Natural killer cell (primary cell): Measurements from ENCODE around the gene FBXW5. TPM values are rescaled to one million over a fixed set of nuclear protein-coding genes. Genes with fewer than 3 reads are reported as not detected.

Experiments
- ATAC-seq, 3 donors: fragments of 150-1000 bp in 2 of 3; fragments of 200-7000 bp in 1 of 3; cut with Tn5 transposase; 1 replicate in 1 of 3; 2 replicates in 2 of 3; pipeline ENCODE4 v1.10.0; 2021; ENCODE audit warnings: mild to moderate bottlenecking in 2 of 3, moderate library complexity in 2 of 3
- DNase-seq, 2 donors: peaks; one replicate each; pipeline versions ENCODE4 v3.0.0 to v3.0.0-alpha.2; 2013 to 2021; ENCODE audit warnings: mixed read lengths in 1 of 2
- H3K27ac ChIP-seq: one replicate; pipeline ENCODE4 v1.5.1; 2013; ENCODE audit warnings: mild to moderate bottlenecking, low read length
- H3K27me3 ChIP-seq: one replicate; pipeline ENCODE4 v1.6.1; 2013; ENCODE audit warnings: low read length; ENCODE audit not compliant: control insufficient read depth, insufficient read depth
- H3K36me3 ChIP-seq: one replicate; pipeline ENCODE4 v1.6.1; 2013; ENCODE audit warnings: low read length; ENCODE audit not compliant: control insufficient read depth, insufficient read depth
- H3K4me1 ChIP-seq: one replicate; pipeline ENCODE4 v1.6.1; 2013; ENCODE audit warnings: low read length; ENCODE audit not compliant: control insufficient read depth, insufficient read depth
- H3K4me3 ChIP-seq: one replicate; pipeline ENCODE4 v1.5.1; 2013; ENCODE audit warnings: low read length
- H3K9me3 ChIP-seq: one replicate; pipeline ENCODE4 v1.6.1; 2013; ENCODE audit warnings: low read length; ENCODE audit not compliant: control insufficient read depth, insufficient read depth
- H3K27ac Mint-ChIP-seq, 2 donors: one replicate each; pipeline ENCODE4 v1.8.0; 2022; ENCODE audit warnings: mild to moderate bottlenecking in 2 of 2, mixed read lengths in 2 of 2, moderate library complexity in 1 of 2
- H3K27me3 Mint-ChIP-seq, 2 donors: one replicate each; pipeline ENCODE4 v1.8.0; 2022; ENCODE audit warnings: low read depth in 2 of 2, mixed read lengths in 2 of 2
- H3K36me3 Mint-ChIP-seq: one replicate; pipeline ENCODE4 v1.8.0; 2022; ENCODE audit warnings: mixed read lengths
- H3K4me1 Mint-ChIP-seq, 2 donors: one replicate each; pipeline ENCODE4 v1.8.0; 2022; ENCODE audit warnings: mixed read lengths in 2 of 2
- H3K4me3 Mint-ChIP-seq: one replicate; pipeline ENCODE4 v1.8.0; 2022; ENCODE audit warnings: mild to moderate bottlenecking, moderate library complexity, mixed read lengths
- H3K9me3 Mint-ChIP-seq, 2 donors: one replicate each; pipeline ENCODE4 v1.8.0; 2022; ENCODE audit warnings: mixed read lengths in 2 of 2
- CTCF ChIP-seq: fragments of 200-600 bp; IDR thresholded peaks from one replicate; pipeline ENCODE4 v1.8.0; 2022; ENCODE audit warnings: antibody characterized with exemption
- WGBS: methylation state at CpG from one replicate; pipeline ENCODE4 v1.1.7; 2013; ENCODE audit warnings: missing lambda C conversion rate; ENCODE audit not compliant: insufficient coverage; 5-methylcytosine and 5-hydroxymethylcytosine counted together
- intact Hi-C: fragments of 100-400 bp; cut with micrococcal nuclease; formaldehyde crosslinking; loops from one replicate; pipeline ENCODE4 v1.14.2; 2022
- total RNA-seq, 4 donors: library from RNA; stranded (reverse); fragments of 120-200 nt in 1 of 4; gene quantifications; one replicate each; pipeline versions ENCODE4 v1.2.3 to v1.2.4, GENCODE V29; 2013 to 2022

FBXW5 gene
- total RNA-seq, 3 donors from 2014 or later (not counting 1 experiment from before 2014, with no cell fraction given) = 117 to 144 (median 136) TPM

GRCh38 chr9:136899196-136899595 is 45.3 kb downstream of the FBXW5 start:
- H3K4me1 Mint-ChIP-seq = peaks cover 10 to 34% of the 10 kb centered on the region in 2 donors
- no peak overlapping the region for H3K4me3 ChIP-seq
- no peaks in the 10 kb centered on the region for H3K9me3 ChIP-seq
- H3K27ac ChIP-seq = no peak overlapping the region
- no peak for TF ChIP-seq CTCF
- H3K36me3 Mint-ChIP-seq = peaks cover 7% of the 10 kb centered on the region
- H3K4me3 Mint-ChIP-seq = no peak overlapping the region
- H3K4me1 ChIP-seq = peaks cover 29% of the 10 kb centered on the region
- no peak for DNase-seq
- no peak overlapping the region for H3K27ac Mint-ChIP-seq
- H3K27me3 ChIP-seq = no peaks in the 10 kb centered on the region
- 89% methylated on average over 9 of the region's 9 CpGs for WGBS
- no peaks in the 10 kb centered on the region for H3K9me3 Mint-ChIP-seq
- H3K36me3 ChIP-seq = peaks cover 30% of the 10 kb centered on the region
- intact Hi-C loops = no loop called here
- no peak for ATAC-seq
- no peaks in the 10 kb centered on the region for H3K27me3 Mint-ChIP-seq

- ATAC-seq = no peak
- DNase-seq = no peak
- WGBS = 96% methylated on average over 19 of the region's 21 CpGs
- TF ChIP-seq CTCF = no peak
- Mint-ChIP-seq H3K9me3 (no peaks in the 10 kb centered on the region), H3K4me3 (no peak overlapping the region), H3K27me3 (no peaks in the 10 kb centered on the region), H3K27ac (peak overlapping the region in 1 of 2 donors; percentile 48), H3K36me3 (peaks cover 7% of the 10 kb centered on the region), H3K4me1 (peaks cover 10 to 36% of the 10 kb centered on the region in 2 donors)
- intact Hi-C loops = no loop called here
- Histone ChIP-seq H3K27ac (no peak overlapping the region), H3K4me3 (no peak overlapping the region), H3K9me3 (no peaks in the 10 kb centered on the region), H3K4me1 (peaks cover 24% of the 10 kb centered on the region), H3K36me3 (peaks cover 30% of the 10 kb centered on the region), H3K27me3 (no peaks in the 10 kb centered on the region)
Observed at GRCh38 chr9:136898483-136899100, 45.9 kb downstream of the FBXW5 start.

- Mint-ChIP-seq H3K27ac (no peak overlapping the region), H3K27me3 (no peaks in the 10 kb centered on the region), H3K36me3 (peaks cover 7% of the 10 kb centered on the region), H3K4me1 (peaks cover 10 to 29% of the 10 kb centered on the region in 2 donors), H3K4me3 (no peak overlapping the region), H3K9me3 (no peaks in the 10 kb centered on the region)
- intact Hi-C loops = no loop called here
- H3K9me3 ChIP-seq = no peaks in the 10 kb centered on the region
- DNase-seq (no peak), ATAC-seq (no peak)
- H3K36me3 ChIP-seq = peaks cover 26% of the 10 kb centered on the region
- H3K27me3 ChIP-seq = no peaks in the 10 kb centered on the region
- no peak overlapping the region for H3K4me3 ChIP-seq
- H3K4me1 ChIP-seq = no peaks in the 10 kb centered on the region
- TF ChIP-seq CTCF = no peak
- 91% methylated on average over 11 of the region's 11 CpGs for WGBS
- no peak overlapping the region for H3K27ac ChIP-seq
Observed at GRCh38 chr9:136896027-136896426, 48.5 kb downstream of the FBXW5 start.

GRCh38 chr9:136890661-136891060 is 53.9 kb downstream of the FBXW5 start:
- TF ChIP-seq CTCF = no peak
- peaks cover 12% of the 10 kb centered on the region for H3K36me3 ChIP-seq
- ATAC-seq (no peak), DNase-seq (no peak)
- H3K4me1 Mint-ChIP-seq = peaks cover 13 to 30% of the 10 kb centered on the region in 2 donors
- H3K27ac ChIP-seq = no peak overlapping the region
- H3K4me1 ChIP-seq = peaks cover 21% of the 10 kb centered on the region
- WGBS = 94% methylated on average over 13 of the region's 13 CpGs
- H3K27me3 ChIP-seq = no peaks in the 10 kb centered on the region
- H3K4me3 ChIP-seq = no peak overlapping the region
- no peaks in the 10 kb centered on the region for H3K27me3 Mint-ChIP-seq
- H3K4me3 Mint-ChIP-seq = no peak overlapping the region
- no peak overlapping the region for H3K27ac Mint-ChIP-seq
- H3K36me3 Mint-ChIP-seq = no peaks in the 10 kb centered on the region
- H3K9me3 Mint-ChIP-seq = no peaks in the 10 kb centered on the region
- intact Hi-C loops = no loop called here
- H3K9me3 ChIP-seq = no peaks in the 10 kb centered on the region
